ENCODE results near the gene MAPKAPK2. TPM values are rescaled to one million over a fixed set of nuclear protein-coding genes. Genes with fewer than 3 reads are reported as not detected.

Gene MAPKAPK2
- total RNA-seq, 1 experiment from 2014 or later: 98.5 TPM

GRCh38 chr1:206783506-206783905 lies 98.8 kb downstream of the MAPKAPK2 start:
- no peak overlapping the region for H3K27ac ChIP-seq (ENCODE audit: low read length)
- 0 out of 2 replicates have a peak, but pooled peaks cover 4% of the 10 kb centered on the region for H3K4me1 ChIP-seq (ENCODE audit: insufficient read depth, low read length)
- peaks cover 49% of the 10 kb centered on the region for H3K27me3 ChIP-seq (ENCODE audit: low read length)
- intact Hi-C loops (cut with micrococcal nuclease): no loop called here
- no peak overlapping the region for H2AFZ ChIP-seq (ENCODE audit: low read length)
- BruUV-seq (replicated peaks): no TSS peak
- no peaks in the 10 kb centered on the region for H4K20me1 ChIP-seq (ENCODE audit: low read length)
- no peaks in the 10 kb centered on the region for H3K36me3 ChIP-seq (ENCODE audit: low read depth, low read length)
- no peaks in the 10 kb centered on the region for H3K79me2 ChIP-seq (ENCODE audit: low read length)
- TF ChIP-seq EZH2phosphoT487 (IDR thresholded peaks at IDR 0.05; ENCODE audit: borderline replicate concordance, low read length) (no peak), EZH2 (IDR thresholded peaks at IDR 0.05; ENCODE audit: low read length, unreplicated experiment) (no peak), CTCF (conservative IDR thresholded peaks at IDR 0.05; ENCODE audit: low read depth, low read length) (no peak)
- H3K9ac ChIP-seq (ENCODE audit: low read length): no peak overlapping the region
- H3K9me2 ChIP-seq (replicated peaks; ENCODE audit: low read length): no peaks in the 10 kb centered on the region
- no peaks in the 10 kb centered on the region for H3F3A ChIP-seq (ENCODE audit: low read length, unreplicated experiment)
- H3K4me3 ChIP-seq (ENCODE audit: low read length): no peak overlapping the region
- ATAC-seq (no peak), DNase-seq (no peak)
- no peaks in the 10 kb centered on the region for H3K9me3 ChIP-seq (ENCODE audit: low read length)
- H3K4me2 ChIP-seq (ENCODE audit: low read length): no peak overlapping the region
- ChIA-PET CTCF (no interaction called here), POLR2A (ENCODE audit: unreplicated experiment) (no interaction called here)

Other genes starting within 250 kb of the MAPKAPK2 start
- gene IKBKE, start 214.4 kb upstream of the MAPKAPK2 start, total RNA-seq (2014; rRNA removed): 27.0 and 28.3 TPM in 2 replicates
- gene RASSF5, start 177.4 kb upstream of the MAPKAPK2 start, total RNA-seq (2014; rRNA removed): 15.5 and 16.0 TPM in 2 replicates
- 107 and 110 TPM in 2 replicates for gene EIF2D, start 72.4 kb upstream of the MAPKAPK2 start, total RNA-seq (2014; rRNA removed)
- 12.1 and 14.1 TPM in 2 replicates for gene DYRK3, start 49.4 kb upstream of the MAPKAPK2 start, total RNA-seq (2014; rRNA removed)
- not detected in 2 replicates for gene IL19, start 85.9 kb downstream of the MAPKAPK2 start, total RNA-seq (2014; rRNA removed)
- not detected in 2 replicates for gene IL10, start 87.6 kb downstream of the MAPKAPK2 start, total RNA-seq (2014; rRNA removed)
- gene IL20, start 180.7 kb downstream of the MAPKAPK2 start, total RNA-seq (2014; rRNA removed): not detected in 2 replicates
- 1.8 and 1.9 TPM in 2 replicates for gene IL24, start 212.5 kb downstream of the MAPKAPK2 start, total RNA-seq (2014; rRNA removed)
- 1.5 and 4.6 TPM in 2 replicates for gene FCMR, start 237.0 kb downstream of the MAPKAPK2 start, total RNA-seq (2014; rRNA removed)